ENCODE results near the gene CTNND1. TPM values are rescaled to one million over a fixed set of nuclear protein-coding genes. Genes with fewer than 3 reads are reported as not detected.

The CTNND1 gene
- total and polyA plus RNA-seq, 7 experiments from 2014 or later: 0.80 to 32.0 (median 13.4) TPM

DNA sequence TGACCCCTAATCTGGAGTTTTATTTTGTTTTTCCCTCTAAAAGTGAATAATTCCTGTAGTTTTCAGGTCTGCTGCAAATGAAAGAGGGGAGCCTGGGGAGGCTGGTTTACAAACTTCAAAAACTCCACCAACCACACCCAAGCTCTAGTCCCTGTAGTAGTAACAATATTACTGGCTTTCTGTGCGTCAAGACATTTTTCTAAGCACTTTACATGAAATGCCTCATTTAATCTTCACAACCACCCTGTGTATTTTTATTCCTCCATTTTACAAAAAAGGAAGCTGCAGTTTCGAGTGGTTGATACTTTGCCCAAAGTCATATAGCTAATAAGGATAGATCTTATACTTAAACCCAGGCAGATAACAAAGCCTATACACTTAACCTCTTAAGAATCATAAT lies 23.5 kb downstream of the CTNND1 start:
- Histone ChIP-seq H3K9me3 (ENCODE audit: control insufficient read depth in 2 of 3, low read length in 3 of 3) (no peaks in the 10 kb centered on the region), H3K4me3 (ENCODE audit: low read length) (no peak overlapping the region), H3K36me3 (ENCODE audit: control insufficient read depth in 2 of 3, insufficient read depth in 3 of 3, low read length in 3 of 3) (no peaks in the 10 kb centered on the region), H3K27me3 (ENCODE audit: control insufficient read depth in 2 of 2, insufficient read depth in 2 of 2, low read length in 2 of 2) (no peaks in the 10 kb centered on the region), H3K4me1 (ENCODE audit: control insufficient read depth in 2 of 2, insufficient read depth in 2 of 2, low read length in 2 of 2) (peaks cover 0 to 4% of the 10 kb centered on the region in 2 donors), H3K27ac (ENCODE audit: low read depth, low read length) (no peak overlapping the region)
- DNase-seq: no peak
- ChIA-PET CTCF (interaction anchor here (1.0 kb wide), 1 partner anchor 15 kb away, joined by 6 read pairs; no protein-coding TSS in a partner anchor), POLR2A (interaction anchor here (0.7 to 1.2 kb wide), 2 partner anchors 41 to 43 kb away, joined by 3 read pairs; no protein-coding TSS in a partner anchor)
- H3K36me3 Mint-ChIP-seq: peaks cover 0 to 11% (median 4%) of the 10 kb centered on the region in 5 donors
- no peak for ATAC-seq
- H3K4me1 Mint-ChIP-seq: peaks cover 8 to 17% (median 13%) of the 10 kb centered on the region in 7 donors
- H3K27me3 Mint-ChIP-seq: no peaks in the 10 kb centered on the region
- peak overlapping the region in 1 of 9 donors; percentile 74 for H3K27ac Mint-ChIP-seq
- no peak overlapping the region for H3K4me3 Mint-ChIP-seq
- intact Hi-C loops (cut with micrococcal nuclease): no loop called here
- no peaks in the 10 kb centered on the region for H3K9me3 Mint-ChIP-seq

DNA sequence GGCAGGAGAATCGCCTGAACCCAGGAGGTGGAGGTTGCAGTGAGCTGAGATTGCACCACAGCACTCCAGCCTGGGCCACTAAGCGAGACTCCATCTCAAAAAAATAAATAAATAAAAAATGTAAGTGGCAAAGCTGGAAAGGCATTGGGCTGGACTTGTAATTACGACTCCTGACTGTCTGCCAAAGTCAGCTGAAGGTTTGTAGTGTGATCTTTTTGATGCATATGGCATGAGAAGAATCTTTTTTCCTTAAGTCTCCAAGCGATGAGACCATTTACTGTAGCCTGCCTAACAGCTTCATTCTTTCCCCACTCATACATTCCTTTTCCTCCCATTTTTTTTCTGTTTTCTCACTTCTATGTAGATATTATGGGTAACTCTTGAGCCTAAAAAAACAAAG lies 24.8 kb downstream of the CTNND1 start:
- Mint-ChIP-seq H3K4me1 (peaks cover 13 to 21% (median 16%) of the 10 kb centered on the region in 7 donors), H3K27ac (peak overlapping the region in 2 of 9 donors; percentile 49 to 68), H3K9me3 (no peaks in the 10 kb centered on the region), H3K4me3 (no peak overlapping the region), H3K36me3 (peaks cover 0 to 8% (median 4%) of the 10 kb centered on the region in 5 donors), H3K27me3 (no peaks in the 10 kb centered on the region)
- DNase-seq (no peak), ATAC-seq (no peak)
- ChIA-PET POLR2A (no interaction called here), CTCF (interaction anchor here (0.9 kb wide), 1 partner anchor 14 kb away, joined by 9 read pairs; no protein-coding TSS in a partner anchor)
- Histone ChIP-seq H3K36me3 (ENCODE audit: control insufficient read depth in 2 of 3, insufficient read depth in 3 of 3, low read length in 3 of 3) (no peaks in the 10 kb centered on the region), H3K27ac (ENCODE audit: low read depth, low read length) (no peak overlapping the region), H3K4me3 (ENCODE audit: low read length) (no peak overlapping the region), H3K27me3 (ENCODE audit: control insufficient read depth in 2 of 2, insufficient read depth in 2 of 2, low read length in 2 of 2) (no peaks in the 10 kb centered on the region), H3K4me1 (ENCODE audit: control insufficient read depth in 2 of 2, insufficient read depth in 2 of 2, low read length in 2 of 2) (peaks cover 2 to 10% of the 10 kb centered on the region in 2 donors), H3K9me3 (ENCODE audit: control insufficient read depth in 2 of 3, low read length in 3 of 3) (no peaks in the 10 kb centered on the region)
- intact Hi-C loops (cut with micrococcal nuclease): no loop called here

- intact Hi-C loops (cut with micrococcal nuclease): no loop called here
- H3K4me3 Mint-ChIP-seq: no peak overlapping the region
- ChIA-PET POLR2A (no interaction called here), CTCF (interaction anchor here (0.9 kb wide), 2 partner anchors 14 to 26 kb away, joined by 3 to 9 read pairs; no protein-coding TSS in a partner anchor)
- DNase-seq (no peak), ATAC-seq (no peak)
- no peaks in the 10 kb centered on the region for H3K27me3 Mint-ChIP-seq
- peaks cover 9 to 15% of the 10 kb centered on the region in 2 donors for H3K4me1 ChIP-seq (ENCODE audit: control insufficient read depth in 2 of 2, insufficient read depth in 2 of 2, low read length in 2 of 2)
- no peaks in the 10 kb centered on the region for H3K27me3 ChIP-seq (ENCODE audit: control insufficient read depth in 2 of 2, insufficient read depth in 2 of 2, low read length in 2 of 2)
- H3K4me1 Mint-ChIP-seq: peaks cover 15 to 23% (median 20%) of the 10 kb centered on the region in 7 donors
- no peak overlapping the region for H3K4me3 ChIP-seq (ENCODE audit: low read length)
- H3K9me3 Mint-ChIP-seq: no peaks in the 10 kb centered on the region
- no peak overlapping the region for H3K27ac ChIP-seq (ENCODE audit: low read depth, low read length)
- peaks cover 0 to 9% (median 0%) of the 10 kb centered on the region in 5 donors for H3K36me3 Mint-ChIP-seq
- no peaks in the 10 kb centered on the region for H3K9me3 ChIP-seq (ENCODE audit: control insufficient read depth in 2 of 3, low read length in 3 of 3)
- H3K36me3 ChIP-seq (ENCODE audit: control insufficient read depth in 2 of 3, insufficient read depth in 3 of 3, low read length in 3 of 3): no peaks in the 10 kb centered on the region
- peak overlapping the region in 1 of 9 donors; percentile 68 for H3K27ac Mint-ChIP-seq
These were observed 25.5 kb downstream of the CTNND1 start for GRCh38 chr11:57787006-57787604.

DNA sequence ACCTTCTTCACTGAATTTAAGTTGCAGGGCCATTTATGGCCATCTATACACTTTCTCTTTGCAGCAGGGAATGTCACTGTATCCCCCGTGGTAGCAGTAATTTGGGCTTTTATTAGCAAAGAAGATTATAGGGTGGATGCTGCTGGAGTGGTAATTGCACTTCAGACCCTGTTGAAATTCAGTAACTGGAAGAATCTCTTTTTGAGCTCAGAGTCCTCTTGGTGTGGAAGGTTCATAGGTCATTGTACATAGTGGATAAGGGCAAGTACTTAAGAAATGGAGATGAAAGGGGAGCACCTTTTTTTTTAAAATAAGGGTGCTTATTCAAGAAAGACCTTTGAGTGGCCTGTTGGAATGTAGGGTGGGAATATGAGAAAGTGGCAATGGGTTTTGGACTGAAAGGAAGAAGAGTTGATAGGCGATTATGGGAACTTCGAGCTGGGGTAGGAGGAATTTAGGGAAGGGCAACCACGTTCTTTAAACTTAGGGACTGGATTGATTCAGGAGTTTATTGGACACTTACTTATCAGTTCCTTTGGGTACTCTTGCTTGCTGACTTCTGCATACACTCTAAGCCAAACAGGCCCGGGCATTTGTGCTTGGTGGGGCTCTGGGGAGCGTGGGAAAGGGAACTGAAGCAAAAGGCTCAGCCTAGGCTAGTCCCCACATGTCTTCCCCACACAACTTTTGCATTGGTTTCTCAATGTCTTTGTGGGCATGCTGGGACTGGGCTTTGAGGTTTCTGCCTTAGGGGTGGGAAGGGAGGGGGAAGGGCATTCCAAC lies 26.5 kb downstream of the CTNND1 start:
- Mint-ChIP-seq H3K27ac (no peak overlapping the region), H3K4me1 (peaks cover 24 to 32% (median 29%) of the 10 kb centered on the region in 7 donors), H3K4me3 (no peak overlapping the region), H3K9me3 (no peaks in the 10 kb centered on the region), H3K27me3 (peaks cover 0 to 2% (median 0%) of the 10 kb centered on the region in 5 donors), H3K36me3 (peaks cover 0 to 11% (median 0%) of the 10 kb centered on the region in 5 donors)
- CTCF ChIA-PET: interaction anchor here (0.9 to 1.1 kb wide), 2 partner anchors 27 to 29 kb away, joined by 3 to 4 read pairs; no protein-coding TSS in a partner anchor
- intact Hi-C loops (cut with micrococcal nuclease): no loop called here
- POLR2A ChIA-PET: no interaction called here
- H3K36me3 ChIP-seq (ENCODE audit: control insufficient read depth in 2 of 3, insufficient read depth in 3 of 3, low read length in 3 of 3): no peaks in the 10 kb centered on the region
- ATAC-seq: no peak
- no peak overlapping the region for H3K27ac ChIP-seq (ENCODE audit: low read depth, low read length)
- DNase-seq: no peak
- H3K9me3 ChIP-seq (ENCODE audit: control insufficient read depth in 2 of 3, low read length in 3 of 3): no peaks in the 10 kb centered on the region
- peaks cover 17 to 20% of the 10 kb centered on the region in 2 donors for H3K4me1 ChIP-seq (ENCODE audit: control insufficient read depth in 2 of 2, insufficient read depth in 2 of 2, low read length in 2 of 2)
- no peaks in the 10 kb centered on the region for H3K27me3 ChIP-seq (ENCODE audit: control insufficient read depth in 2 of 2, insufficient read depth in 2 of 2, low read length in 2 of 2)
- H3K4me3 ChIP-seq (ENCODE audit: low read length): no peak overlapping the region

- Histone ChIP-seq H3K36me3 (ENCODE audit: control insufficient read depth in 2 of 3, insufficient read depth in 3 of 3, low read length in 3 of 3) (no peaks in the 10 kb centered on the region), H3K27me3 (ENCODE audit: control insufficient read depth in 2 of 2, insufficient read depth in 2 of 2, low read length in 2 of 2) (no peaks in the 10 kb centered on the region), H3K4me3 (ENCODE audit: low read length) (no peak overlapping the region), H3K9me3 (ENCODE audit: control insufficient read depth in 2 of 3, low read length in 3 of 3) (no peaks in the 10 kb centered on the region), H3K4me1 (ENCODE audit: control insufficient read depth in 2 of 2, insufficient read depth in 2 of 2, low read length in 2 of 2) (peaks cover 21 to 26% of the 10 kb centered on the region in 2 donors), H3K27ac (ENCODE audit: low read depth, low read length) (no peak overlapping the region)
- intact Hi-C loops (cut with micrococcal nuclease): no loop called here
- peak overlapping the region in 2 of 9 donors; percentile 12 to 13 for H3K27ac Mint-ChIP-seq
- CTCF ChIA-PET: interaction anchor here (1.1 kb wide), 1 partner anchor 30 kb away, joined by 4 read pairs; no protein-coding TSS in a partner anchor
- no peak for DNase-seq
- peaks cover 0 to 2% (median 0%) of the 10 kb centered on the region in 5 donors for H3K27me3 Mint-ChIP-seq
- ATAC-seq: no peak
- POLR2A ChIA-PET: interaction anchor here (1.0 kb wide), 1 partner anchor 47 kb away, joined by 3 read pairs; no protein-coding TSS in a partner anchor
- peaks cover 0 to 13% (median 0%) of the 10 kb centered on the region in 5 donors for H3K36me3 Mint-ChIP-seq
- no peak overlapping the region for H3K4me3 Mint-ChIP-seq
- peaks cover 30 to 38% (median 35%) of the 10 kb centered on the region in 7 donors for H3K4me1 Mint-ChIP-seq
- no peaks in the 10 kb centered on the region for H3K9me3 Mint-ChIP-seq
These were observed 27.1 kb downstream of the CTNND1 start for GRCh38 chr11:57788703-57789088.

DNA sequence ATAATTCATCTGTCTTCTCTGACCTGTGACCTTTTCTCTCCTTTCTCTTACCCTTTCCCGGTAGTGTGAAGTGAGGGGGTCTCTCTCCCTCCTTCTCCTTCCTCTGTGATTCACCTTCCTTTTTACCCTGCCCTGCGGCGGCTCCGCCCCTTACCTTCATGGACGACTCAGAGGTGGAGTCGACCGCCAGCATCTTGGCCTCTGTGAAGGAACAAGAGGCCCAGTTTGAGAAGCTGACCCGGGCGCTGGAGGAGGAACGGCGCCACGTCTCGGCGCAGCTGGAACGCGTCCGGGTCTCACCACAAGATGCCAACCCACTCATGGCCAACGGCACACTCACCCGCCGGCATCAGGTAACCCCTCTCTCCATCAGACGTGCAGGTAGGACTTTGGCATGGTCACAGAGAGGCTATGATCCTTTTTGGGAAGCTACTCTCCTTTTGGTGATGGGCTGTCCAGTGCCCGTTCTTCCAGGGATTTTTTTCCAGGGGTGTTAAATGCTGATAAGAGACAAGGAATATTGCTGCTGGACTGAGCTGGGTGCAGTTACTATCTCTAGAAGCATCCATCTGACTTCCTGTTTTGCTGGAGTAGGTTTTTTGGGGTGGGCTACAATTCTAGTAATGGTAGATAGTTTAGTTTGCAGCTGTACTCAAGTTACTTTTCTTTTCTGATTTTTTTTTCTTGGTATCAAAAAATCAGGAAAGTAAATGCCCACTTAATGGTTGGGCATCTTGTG lies 29.9 kb downstream of the CTNND1 start:
- Mint-ChIP-seq H3K36me3 (peaks cover 0 to 26% (median 8%) of the 10 kb centered on the region in 5 donors), H3K27ac (peak overlapping the region; percentile 90 to 99 (median 99)), H3K27me3 (peaks cover 0 to 2% (median 0%) of the 10 kb centered on the region in 5 donors), H3K4me3 (peak overlapping the region; percentile 55 to 88 (median 77)), H3K9me3 (no peaks in the 10 kb centered on the region), H3K4me1 (peaks cover 37 to 53% (median 44%) of the 10 kb centered on the region in 7 donors)
- Histone ChIP-seq H3K36me3 (ENCODE audit: control insufficient read depth in 2 of 3, insufficient read depth in 3 of 3, low read length in 3 of 3) (peaks cover 0 to under 1% (median 0%) of the 10 kb centered on the region in 3 experiments), H3K27ac (ENCODE audit: low read depth, low read length) (peak overlapping the region; percentile 83), H3K4me1 (ENCODE audit: control insufficient read depth in 2 of 2, insufficient read depth in 2 of 2, low read length in 2 of 2) (peaks cover 21 to 29% of the 10 kb centered on the region in 2 donors), H3K9me3 (ENCODE audit: control insufficient read depth in 2 of 3, low read length in 3 of 3) (no peaks in the 10 kb centered on the region), H3K4me3 (ENCODE audit: low read length) (peak overlapping the region; percentile 15), H3K27me3 (ENCODE audit: control insufficient read depth in 2 of 2, insufficient read depth in 2 of 2, low read length in 2 of 2) (no peaks in the 10 kb centered on the region)
- intact Hi-C loops (cut with micrococcal nuclease): loop anchor here (1.0 to 10.0 kb wide), 15 partner anchors 9 to 788 kb away; partner anchors contain the start of genes MED19 (in 2 of the 2), SELENOH (in 2 of the 2), TMX2 (in 2 of the 2) and UBE2L6 (in 2 of the 2)
- ChIA-PET CTCF (interaction anchor here (1.0 kb wide), 1 partner anchor 9 kb away, joined by 3 read pairs; no protein-coding TSS in a partner anchor), POLR2A (interaction anchor here (0.9 to 1.3 kb wide), 6 partner anchors 9 to 784 kb away, joined by 3 to 14 read pairs (median 4); partner anchors contain the start of genes LPXN and SELENOH)
- ATAC-seq: no peak
- DNase-seq: no peak

Measured in naive thymus-derived CD4-positive, alpha-beta T cell (primary cell).